Mammary epithelial cell (primary cell): ENCODE data around the gene RBM22.

ENCODE experiments used
- CTCF ChIP-seq, 2 donors: IDR thresholded peaks in 1 of 2; conservative IDR thresholded peaks in 1 of 2; 2 replicates each; pipeline ENCODE4 v1.5.1; 2011 to 2012; ENCODE audit warnings: inconsistent platforms in 2 of 2, low read length in 2 of 2, mild to moderate bottlenecking in 2 of 2, control low read depth in 1 of 2, low read depth in 1 of 2; ENCODE audit not compliant: insufficient read depth in 1 of 2; ENCODE audit errors: extremely low read depth in 1 of 2
- EZH2 ChIP-seq: IDR thresholded peaks from 2 replicates; pipeline ENCODE4 v1.6.1; 2012; ENCODE audit warnings: low read length, inconsistent platforms, borderline replicate concordance

- TF ChIP-seq CTCF (conservative IDR thresholded peaks at IDR 0.05 in 1 of 2, IDR thresholded peaks at IDR 0.05 in 1 of 2; ENCODE audit: extremely low read depth in 1 of 2, insufficient read depth in 1 of 2, low read depth in 1 of 2, low read length in 2 of 2) (peak; percentile 38 to 62), EZH2 (no peak)
These were observed 44.4 kb downstream of the RBM22 start for GRCh38 chr5:150656191-150657132.
